Measurements from ENCODE around the gene TEX14. TPM values are rescaled to one million over a fixed set of nuclear protein-coding genes. Genes with fewer than 3 reads are reported as not detected.
A peak's percentile ranks its signal among the peaks of the same experiment; 100 is the strongest.
"Not testable (repeated sequence)": the region's sequence is repeated elsewhere in the genome, so short reads cannot be mapped to it uniquely, and the experiment has no call there.

The TEX14 gene
- total RNA-seq, 2 experiments from 2014 or later = 0.28 to 0.35 TPM

DNA sequence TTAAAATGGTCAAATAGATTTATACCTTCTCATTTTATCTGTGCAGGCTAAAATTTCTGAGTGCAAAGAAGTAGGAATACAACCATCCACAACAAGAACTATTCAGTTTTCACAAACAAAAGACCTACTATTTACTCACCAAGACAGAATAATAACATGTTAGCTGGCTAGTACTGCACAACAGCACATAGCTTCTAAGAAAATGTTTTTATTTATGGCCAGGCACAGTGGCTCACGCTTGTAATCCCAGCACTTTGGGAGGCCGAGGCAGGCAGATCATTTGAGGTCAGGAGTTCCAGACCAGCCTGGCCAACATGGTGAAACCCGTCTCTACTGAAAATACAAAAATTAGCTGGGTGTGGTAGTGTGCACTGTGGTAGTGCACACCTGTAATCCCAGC, 136.7 kb downstream of the TEX14 start:
- H3K27me3 Mint-ChIP-seq, ATAC-seq: not testable (repeated sequence)

DNA sequence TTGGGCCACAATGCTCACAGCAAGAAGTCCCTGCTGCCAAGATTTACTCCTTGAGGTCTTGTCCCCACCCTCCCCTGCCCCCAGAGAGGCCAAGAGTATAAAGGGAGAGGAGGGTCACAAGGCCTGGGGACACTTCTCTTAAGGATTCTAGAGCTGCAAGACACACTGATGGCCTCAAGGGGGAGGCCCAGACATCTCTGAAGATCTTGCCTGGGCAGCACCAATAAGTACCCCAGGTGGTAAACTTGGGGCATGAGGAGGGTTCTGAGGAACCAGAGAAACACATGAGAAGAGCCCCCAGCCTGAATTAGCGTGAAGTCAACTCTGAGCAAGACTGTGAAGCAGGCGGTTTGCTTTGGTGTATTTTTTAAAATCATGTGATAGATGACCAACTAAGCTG, 150.6 kb downstream of the TEX14 start:
- H3K4me3 Mint-ChIP-seq = no peak overlapping the region
- H3K36me3 Mint-ChIP-seq = no peaks in the 10 kb centered on the region
- ATAC-seq (peak; percentile 51), DNase-seq (no peak)
- H3K27me3 Mint-ChIP-seq = peaks cover 16% of the 10 kb centered on the region
- no peak overlapping the region for H3K27ac Mint-ChIP-seq
- H3K9me3 Mint-ChIP-seq (ENCODE audit: low read depth) = no peaks in the 10 kb centered on the region
- H3K4me1 Mint-ChIP-seq = no peaks in the 10 kb centered on the region
- CTCF ChIA-PET = interaction anchor here (0.8 to 1.6 kb wide), 2 partner anchors 9 to 464 kb away, joined by 3 to 6 read pairs; no protein-coding TSS in a partner anchor

More for the DNA sequence above, 136.7 kb downstream of the TEX14 start:
- not testable (repeated sequence) for H3K9me3 Mint-ChIP-seq (ENCODE audit: low read depth); H3K36me3 Mint-ChIP-seq; H3K27ac Mint-ChIP-seq; H3K4me3 Mint-ChIP-seq; H3K4me1 Mint-ChIP-seq; DNase-seq
- CTCF ChIA-PET = interaction anchor here (0.7 to 0.9 kb wide), 3 partner anchors 10 to 467 kb away, joined by 3 to 4 read pairs (median 3); no protein-coding TSS in a partner anchor

DNA sequence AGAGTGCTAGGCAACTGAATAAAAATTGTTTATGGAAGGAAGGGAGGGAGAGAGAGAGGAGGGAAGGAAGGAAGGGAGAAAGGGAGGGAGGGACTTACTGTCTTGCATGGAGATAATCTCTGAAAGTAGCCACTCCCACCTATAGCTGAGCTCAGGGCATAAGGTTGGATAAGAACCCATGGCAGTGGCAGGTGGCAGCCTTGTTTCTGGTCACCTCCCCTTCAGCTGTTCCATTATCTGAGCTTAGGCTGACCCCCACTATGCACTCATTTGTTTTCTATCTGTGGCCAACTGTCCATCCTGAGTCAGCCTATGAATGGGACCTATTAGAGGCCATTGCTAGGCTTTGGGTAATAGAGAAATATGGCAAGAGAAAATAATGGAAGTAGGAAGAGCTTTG, 152.1 kb downstream of the TEX14 start:
- Mint-ChIP-seq H3K9me3 (ENCODE audit: low read depth) (no peaks in the 10 kb centered on the region), H3K27me3 (peaks cover 27% of the 10 kb centered on the region), H3K36me3 (no peaks in the 10 kb centered on the region), H3K4me3 (no peak overlapping the region), H3K4me1 (no peaks in the 10 kb centered on the region), H3K27ac (no peak overlapping the region)
- DNase-seq = no peak
- no peak for ATAC-seq
- CTCF ChIA-PET = no interaction called here

DNA sequence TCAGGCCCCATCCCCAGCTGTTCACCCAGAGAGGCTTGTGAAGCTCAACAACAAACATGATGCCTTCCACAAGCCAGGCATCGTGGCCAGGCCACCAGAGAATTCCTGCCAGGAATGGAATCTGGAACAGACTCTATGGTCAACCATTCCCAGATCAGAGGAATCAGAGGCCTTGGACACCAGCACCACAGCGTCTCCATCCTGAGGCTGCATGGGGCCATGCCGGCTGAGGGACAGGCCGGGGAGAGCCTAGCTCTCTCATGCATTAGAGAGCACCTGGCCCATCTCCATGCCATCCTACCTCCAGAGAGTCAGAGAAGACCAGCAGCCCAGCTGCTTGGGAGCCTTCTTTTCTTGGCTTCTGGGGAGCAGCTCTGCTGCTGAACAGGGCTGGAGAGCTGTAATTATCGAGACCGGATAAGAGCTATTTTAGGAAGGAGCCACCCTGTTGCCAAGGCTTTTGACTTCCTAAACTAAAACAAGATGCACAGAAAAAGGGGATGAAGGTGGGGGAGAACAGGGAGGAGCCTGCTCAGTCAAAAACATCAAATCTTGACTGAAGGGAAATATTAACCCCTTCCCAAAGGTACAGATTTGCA, 152.9 kb downstream of the TEX14 start:
- Mint-ChIP-seq H3K36me3 (no peaks in the 10 kb centered on the region), H3K27me3 (peaks cover 28% of the 10 kb centered on the region), H3K9me3 (ENCODE audit: low read depth) (no peaks in the 10 kb centered on the region), H3K4me1 (no peaks in the 10 kb centered on the region), H3K4me3 (no peak overlapping the region), H3K27ac (no peak overlapping the region)
- DNase-seq (no peak), ATAC-seq (no peak)
- CTCF ChIA-PET = interaction anchor here (1.8 kb wide), 1 partner anchor 38 kb away, joined by 7 read pairs; no protein-coding TSS in a partner anchor

DNA sequence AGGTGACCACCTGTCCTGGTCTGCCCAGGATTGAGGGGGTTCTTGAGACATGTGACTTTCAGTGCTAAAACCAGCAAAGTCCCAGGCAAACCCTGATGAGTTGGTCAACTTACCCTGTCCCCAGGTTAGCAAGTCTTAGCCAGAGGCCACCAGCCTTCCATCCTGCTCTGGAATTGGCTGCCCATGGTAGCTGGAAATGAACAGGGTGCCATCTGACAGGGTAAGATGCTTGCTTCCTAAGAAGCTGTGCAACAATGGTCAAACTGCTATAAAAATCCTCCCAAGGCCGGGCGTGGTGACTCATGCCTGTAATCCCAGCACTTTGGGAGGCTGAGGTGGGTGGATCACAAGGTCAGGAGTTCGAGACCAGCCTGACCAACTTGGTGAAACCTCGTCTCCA, 154.6 kb downstream of the TEX14 start:
- CTCF ChIA-PET = no interaction called here
- no peaks in the 10 kb centered on the region for H3K36me3 Mint-ChIP-seq
- no peak overlapping the region for H3K27ac Mint-ChIP-seq
- H3K4me3 Mint-ChIP-seq = no peak overlapping the region
- ATAC-seq (no peak), DNase-seq (no peak)
- H3K4me1 Mint-ChIP-seq = no peaks in the 10 kb centered on the region
- H3K9me3 Mint-ChIP-seq (ENCODE audit: low read depth) = no peaks in the 10 kb centered on the region
- peaks cover 38% of the 10 kb centered on the region for H3K27me3 Mint-ChIP-seq

DNA sequence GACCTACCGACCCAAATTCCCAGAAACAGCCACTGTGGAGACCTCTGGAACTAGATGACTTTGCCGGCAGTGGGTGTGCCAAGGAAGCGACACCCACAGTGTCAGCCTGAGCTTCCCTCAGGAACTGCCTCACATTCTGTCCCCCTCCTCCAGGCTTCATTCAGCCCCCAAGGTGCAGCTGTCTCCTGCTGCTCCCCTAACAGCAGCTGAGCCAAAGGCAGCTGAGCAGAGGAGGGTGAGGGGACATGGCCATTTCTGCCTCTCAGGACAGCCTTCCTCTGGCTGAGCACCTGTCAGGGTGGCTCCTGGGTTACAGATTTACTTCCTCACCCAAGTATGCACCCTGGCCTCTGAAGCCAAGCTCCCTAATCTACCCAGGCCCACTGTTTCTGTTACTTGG, 155.3 kb downstream of the TEX14 start:
- no peak for ATAC-seq
- CTCF ChIA-PET = interaction anchor here (1.4 kb wide), 1 partner anchor 23 kb away, joined by 4 read pairs; no protein-coding TSS in a partner anchor
- no peaks in the 10 kb centered on the region for H3K36me3 Mint-ChIP-seq

DNA sequence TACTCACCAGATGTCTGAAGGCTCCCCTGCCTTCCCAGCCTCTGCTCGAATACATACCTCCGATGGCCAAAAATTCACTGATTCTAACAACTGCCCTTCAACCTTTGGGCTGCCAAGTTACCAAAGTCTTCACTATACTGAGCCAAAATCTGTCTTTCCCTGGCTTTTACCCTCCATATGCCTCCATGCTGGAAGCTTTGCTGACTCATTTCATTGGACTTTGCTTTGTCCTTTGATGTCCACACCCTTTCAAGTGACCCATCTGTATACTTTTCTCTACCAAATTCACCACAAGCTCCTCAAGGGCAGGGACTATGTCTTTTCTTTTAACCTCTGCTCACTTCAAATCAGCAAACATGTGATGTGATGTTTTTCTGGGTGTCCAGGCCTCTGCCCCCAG, 156.4 kb downstream of the TEX14 start:
- Mint-ChIP-seq H3K27ac (no peak overlapping the region), H3K9me3 (ENCODE audit: low read depth) (no peaks in the 10 kb centered on the region), H3K4me1 (no peaks in the 10 kb centered on the region), H3K27me3 (peaks cover 50% of the 10 kb centered on the region), H3K4me3 (no peak overlapping the region), H3K36me3 (no peaks in the 10 kb centered on the region)
- CTCF ChIA-PET = interaction anchor here (0.5 to 1.4 kb wide), 3 partner anchors 19 to 42 kb away, joined by 3 to 4 read pairs (median 3); no protein-coding TSS in a partner anchor
- ATAC-seq (no peak), DNase-seq (no peak)

More for the DNA sequence above, 155.3 kb downstream of the TEX14 start:
- no peaks in the 10 kb centered on the region for H3K4me1 Mint-ChIP-seq
- no peaks in the 10 kb centered on the region for H3K9me3 Mint-ChIP-seq (ENCODE audit: low read depth)
- H3K27me3 Mint-ChIP-seq = peaks cover 39% of the 10 kb centered on the region
- no peak overlapping the region for H3K27ac Mint-ChIP-seq
- DNase-seq = no peak
- H3K4me3 Mint-ChIP-seq = no peak overlapping the region

DNA sequence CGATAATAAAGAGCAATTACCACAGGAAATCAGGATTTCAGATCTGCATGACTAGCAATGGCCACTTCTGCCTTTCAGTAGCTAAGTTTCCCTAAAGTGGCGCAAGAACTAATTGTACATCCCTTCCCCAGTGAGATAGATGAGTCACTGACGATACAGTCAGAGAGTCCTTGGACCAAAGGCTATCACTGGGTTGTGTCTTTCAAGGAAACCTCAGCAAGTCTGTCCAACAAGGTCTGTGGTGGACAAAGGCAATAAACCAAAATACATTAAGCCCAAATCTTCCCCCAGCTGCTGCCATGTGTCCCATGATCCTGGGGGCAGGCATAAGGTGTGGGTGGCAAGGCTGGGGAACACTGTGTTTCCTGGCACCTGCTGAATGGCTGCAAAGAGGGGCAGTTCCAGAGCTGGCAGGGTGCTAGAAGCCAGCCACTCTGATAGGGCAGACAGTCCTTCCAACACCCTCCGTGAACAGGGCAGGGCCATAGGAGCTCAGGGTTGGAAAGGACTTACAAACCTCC, 156.9 kb downstream of the TEX14 start:
- no peaks in the 10 kb centered on the region for H3K4me1 Mint-ChIP-seq
- CTCF ChIA-PET = interaction anchor here (1.0 to 1.7 kb wide), 2 partner anchors 16 to 43 kb away, joined by 3 to 7 read pairs; no protein-coding TSS in a partner anchor
- H3K4me3 Mint-ChIP-seq = no peak overlapping the region
- H3K36me3 Mint-ChIP-seq = no peaks in the 10 kb centered on the region
- H3K27ac Mint-ChIP-seq = no peak overlapping the region
- H3K27me3 Mint-ChIP-seq = peaks cover 53% of the 10 kb centered on the region
- DNase-seq = no peak
- no peaks in the 10 kb centered on the region for H3K9me3 Mint-ChIP-seq (ENCODE audit: low read depth)
- no peak for ATAC-seq

DNA sequence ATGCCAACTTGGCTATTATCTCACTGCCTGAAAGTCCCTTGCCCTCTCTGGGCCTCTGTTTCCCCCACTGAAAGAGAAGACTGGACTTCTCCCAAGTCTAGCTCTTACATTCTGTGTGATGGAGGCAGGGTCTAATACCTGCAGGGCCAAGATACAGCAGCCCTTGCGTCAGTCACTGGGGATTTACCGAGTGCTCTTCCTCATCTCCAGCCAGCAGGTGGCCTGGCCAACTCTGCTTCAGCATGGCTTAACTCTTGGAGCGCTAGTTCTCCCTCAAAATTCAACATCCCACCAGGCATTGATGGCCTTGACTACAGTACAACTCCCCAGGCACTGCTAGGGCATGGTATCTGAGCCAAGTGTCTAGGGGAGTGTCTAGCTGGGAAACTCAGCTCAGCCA, 157.5 kb downstream of the TEX14 start:
- Mint-ChIP-seq H3K9me3 (ENCODE audit: low read depth) (no peaks in the 10 kb centered on the region), H3K27ac (no peak overlapping the region), H3K4me1 (no peaks in the 10 kb centered on the region), H3K36me3 (no peaks in the 10 kb centered on the region), H3K4me3 (no peak overlapping the region), H3K27me3 (peaks cover 57% of the 10 kb centered on the region)
- DNase-seq = no peak
- CTCF ChIA-PET = interaction anchor here (1.7 kb wide), 1 partner anchor 15 kb away, joined by 7 read pairs; no protein-coding TSS in a partner anchor
- no peak for ATAC-seq

DNA sequence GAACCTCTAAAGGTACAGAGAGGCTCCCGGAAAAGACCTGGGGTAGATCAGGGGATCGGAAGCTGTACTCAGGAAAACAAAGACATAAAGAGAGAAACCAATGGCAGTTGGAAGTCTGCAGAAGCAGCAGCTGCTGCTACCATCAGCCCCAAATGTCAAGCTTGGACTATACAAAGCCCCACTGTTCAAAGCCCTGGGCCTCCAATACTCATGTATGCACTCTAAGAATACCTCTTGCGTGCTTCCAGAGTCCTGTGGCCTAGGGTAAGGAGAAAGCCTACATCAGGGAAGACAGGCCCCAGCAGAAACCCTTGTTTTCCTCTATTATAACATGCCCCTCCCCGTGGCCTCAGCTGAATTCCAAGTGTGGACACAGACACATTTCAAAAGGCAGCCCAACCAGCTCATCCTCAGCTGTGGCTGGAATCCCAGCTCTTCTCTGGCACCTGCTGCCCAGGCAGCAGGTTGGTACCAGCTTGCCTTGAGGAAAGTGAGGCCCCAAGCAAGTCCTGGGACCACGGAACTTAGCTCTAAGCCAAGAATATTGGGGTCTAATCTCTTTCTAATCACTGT, 158.1 kb downstream of the TEX14 start:
- H3K4me1 Mint-ChIP-seq = no peaks in the 10 kb centered on the region
- ATAC-seq (no peak), DNase-seq (no peak)
- no peak overlapping the region for H3K4me3 Mint-ChIP-seq
- H3K9me3 Mint-ChIP-seq (ENCODE audit: low read depth) = no peaks in the 10 kb centered on the region
- no peak overlapping the region for H3K27ac Mint-ChIP-seq
- H3K36me3 Mint-ChIP-seq = no peaks in the 10 kb centered on the region
- H3K27me3 Mint-ChIP-seq = peaks cover 57% of the 10 kb centered on the region
- CTCF ChIA-PET = interaction anchor here (0.6 to 1.7 kb wide), 2 partner anchors 15 to 496 kb away, joined by 4 to 7 read pairs; no protein-coding TSS in a partner anchor

DNA sequence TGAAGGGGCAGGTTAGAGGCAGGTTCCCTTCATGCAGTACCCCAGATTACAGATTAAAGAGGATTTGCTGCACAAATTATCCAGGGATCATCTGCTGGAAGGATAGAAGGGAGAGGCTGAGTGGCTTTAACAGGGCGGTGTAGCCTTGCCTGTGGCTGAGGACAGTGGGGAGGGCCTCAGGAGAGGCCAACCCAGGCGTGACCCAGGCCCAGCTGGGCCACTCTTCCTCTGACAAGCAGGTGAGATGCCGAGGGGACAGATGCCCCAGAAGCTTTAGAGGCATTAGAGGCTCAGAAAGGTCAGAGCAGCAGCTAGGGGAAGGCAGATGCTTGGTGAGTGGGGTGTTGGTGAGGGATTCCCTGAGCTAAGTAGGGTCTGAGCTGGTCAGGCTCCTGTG, 159.3 kb downstream of the TEX14 start:
- no peak overlapping the region for H3K4me3 Mint-ChIP-seq
- no peaks in the 10 kb centered on the region for H3K9me3 Mint-ChIP-seq (ENCODE audit: low read depth)
- H3K27me3 Mint-ChIP-seq = peaks cover 57% of the 10 kb centered on the region
- no peaks in the 10 kb centered on the region for H3K36me3 Mint-ChIP-seq
- H3K27ac Mint-ChIP-seq = no peak overlapping the region
- DNase-seq = no peak
- ATAC-seq = no peak
- CTCF ChIA-PET = interaction anchor here (0.9 to 4.6 kb wide), 2 partner anchors 9 to 12 kb away, joined by 6 to 30 read pairs; no protein-coding TSS in a partner anchor
- H3K4me1 Mint-ChIP-seq = peaks cover 3% of the 10 kb centered on the region

DNA sequence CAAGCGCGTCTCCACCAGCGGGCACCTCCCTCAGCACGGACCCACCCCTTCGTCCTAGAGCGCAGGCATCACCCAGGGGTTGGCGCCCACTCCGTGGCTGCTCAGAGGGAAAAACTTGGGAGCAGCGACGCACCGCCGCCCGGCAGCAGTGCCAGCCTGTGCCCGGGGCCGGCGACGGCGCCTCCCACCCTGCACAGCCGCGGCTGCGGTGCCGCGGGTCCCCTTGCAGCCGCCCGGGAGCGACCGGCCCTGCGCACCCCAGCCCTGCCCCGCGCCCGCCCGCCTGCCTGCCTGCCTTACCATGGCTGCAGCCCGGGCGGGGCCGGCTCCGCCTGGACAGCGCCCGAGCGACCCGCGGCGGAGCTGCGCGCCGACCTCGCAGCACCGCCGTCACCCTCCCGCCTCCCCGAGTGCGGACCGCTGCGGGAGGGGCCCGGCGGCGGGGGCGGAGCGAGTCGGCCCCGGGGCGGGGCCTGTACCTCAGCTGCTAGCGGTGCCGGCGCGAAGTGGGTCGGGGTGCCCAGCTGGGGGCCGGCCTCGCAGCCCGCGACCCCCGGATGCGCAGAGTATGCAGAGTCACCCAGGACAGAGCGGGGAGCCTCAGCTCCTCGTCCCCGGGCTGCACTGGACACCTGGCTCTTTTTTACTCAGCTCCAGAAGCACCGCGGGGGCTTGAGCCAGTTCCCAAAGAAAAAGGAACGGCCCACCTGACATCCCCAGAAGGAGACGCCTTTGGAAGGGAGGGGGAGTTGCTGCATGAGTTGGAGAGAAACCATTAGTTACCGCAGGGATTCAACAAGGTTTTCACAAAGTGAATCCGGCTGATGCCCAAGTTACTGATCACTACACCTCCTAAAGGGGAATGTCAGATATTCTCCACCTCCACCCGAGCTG, 159.9 kb downstream of the TEX14 start:
- peak overlapping the region; percentile 23 for H3K4me3 Mint-ChIP-seq
- CTCF ChIA-PET = interaction anchor here (0.8 to 4.6 kb wide), 3 partner anchors 10 to 473 kb away, joined by 3 to 30 read pairs (median 6); no protein-coding TSS in a partner anchor
- no peak overlapping the region for H3K27ac Mint-ChIP-seq
- H3K9me3 Mint-ChIP-seq (ENCODE audit: low read depth) = no peaks in the 10 kb centered on the region
- H3K4me1 Mint-ChIP-seq = peaks cover 9% of the 10 kb centered on the region
- peak; percentile 94 for ATAC-seq
- no peaks in the 10 kb centered on the region for H3K36me3 Mint-ChIP-seq
- DNase-seq = peak; percentile 63
- peaks cover 57% of the 10 kb centered on the region for H3K27me3 Mint-ChIP-seq

DNA sequence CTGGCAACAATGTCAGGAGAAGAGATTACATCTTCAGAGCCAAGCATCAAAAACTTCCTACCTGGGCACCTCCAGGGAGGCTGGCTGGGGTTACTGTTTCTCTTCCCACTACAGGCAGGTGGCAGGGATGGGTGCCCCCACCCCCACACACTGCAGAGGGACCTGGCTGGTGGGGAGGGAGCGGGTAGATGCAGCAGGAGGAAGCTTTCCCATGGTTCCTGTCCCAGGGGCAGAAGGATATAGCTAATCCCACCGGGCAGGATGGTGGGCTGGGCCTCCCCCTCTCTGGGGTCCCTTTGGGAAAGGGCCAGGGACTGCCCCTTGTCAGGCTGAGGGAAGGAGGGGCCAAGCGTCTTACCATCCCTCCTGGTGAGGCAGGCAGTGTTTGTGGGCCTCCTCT, 160.7 kb downstream of the TEX14 start:
- no peak overlapping the region for H3K27ac Mint-ChIP-seq
- DNase-seq (no peak), ATAC-seq (no peak)
- H3K36me3 Mint-ChIP-seq = no peaks in the 10 kb centered on the region
- H3K4me3 Mint-ChIP-seq = peak overlapping the region; percentile 23
- H3K4me1 Mint-ChIP-seq = peaks cover 14% of the 10 kb centered on the region
- H3K27me3 Mint-ChIP-seq = peaks cover 52% of the 10 kb centered on the region
- CTCF ChIA-PET = interaction anchor here (4.6 kb wide), 1 partner anchor 11 kb away, joined by 30 read pairs; no protein-coding TSS in a partner anchor
- H3K9me3 Mint-ChIP-seq (ENCODE audit: low read depth) = no peaks in the 10 kb centered on the region

All from activated CD8-positive, alpha-beta memory T cell treated with anti-CD3 and anti-CD28 coated beads, Interleukin-2, amount 10 ng/mL, durations not matched to agents 7 days and 5 days (primary cell).